IMR-90 (cell line): ENCODE results near the gene RGP1.

Experiments
- CTCF ChIP-seq: conservative IDR thresholded peaks from 2 replicates; pipeline ENCODE4 v1.5.1; 2012; ENCODE audit warnings: mild to moderate bottlenecking, low read depth, low read length, improper control_type of control experiment
- FOS ChIP-seq: fragments of 150-350 bp; IDR thresholded peaks from 2 replicates; pipeline ENCODE4 v1.6.1; 2016; ENCODE audit warnings: low read depth, low read length
- MAFK ChIP-seq: IDR thresholded peaks from 2 replicates; pipeline ENCODE4 v1.6.1; 2012; ENCODE audit warnings: low read depth, low read length, improper control_type of control experiment
- MAZ ChIP-seq: IDR thresholded peaks from 2 replicates; pipeline ENCODE4 v1.6.1; 2012; ENCODE audit warnings: low read depth, mild to moderate bottlenecking, low read length, improper control_type of control experiment, moderate library complexity, borderline replicate concordance
- POLR2A ChIP-seq: IDR thresholded peaks from 2 replicates; pipeline ENCODE4 v1.6.1; 2012; ENCODE audit warnings: mild to moderate bottlenecking, low read depth, low read length
- RAD21 ChIP-seq: IDR thresholded peaks from 2 replicates; pipeline ENCODE4 v1.6.1; 2012; ENCODE audit warnings: low read length, improper control_type of control experiment
- RFX5 ChIP-seq: IDR thresholded peaks from 2 replicates; pipeline ENCODE4 v1.8.0; 2012; ENCODE audit warnings: low read depth, mild to moderate bottlenecking, low read length, moderate library complexity

GRCh38 chr9:35771943-35772342 lies 22.9 kb downstream of the RGP1 start:
- no peak for TF ChIP-seq RFX5
- TF ChIP-seq CTCF, result no peak
- TF ChIP-seq POLR2A, result no peak
- TF ChIP-seq MAFK, result no peak
- TF ChIP-seq MAZ, result no peak
- TF ChIP-seq RAD21, result no peak
- no peak for TF ChIP-seq FOS
